Activated T-cell treated with anti-CD3 and anti-CD28 coated beads, Interleukin-2, amount 50 U/mL, for 24 hours (primary cell): Measurements from ENCODE around the gene SULT2B1.

Experiments used
- DNase-seq: peaks from one replicate; pipeline ENCODE4 v3.0.0-alpha.2; 2020
- H3K27ac Mint-ChIP-seq: 2 replicates; pipeline ENCODE4 v1.8.0; 2020; ENCODE audit warnings: mild to moderate bottlenecking, mixed read lengths
- H3K27me3 Mint-ChIP-seq: 2 replicates; pipeline ENCODE4 v1.8.0; 2020; ENCODE audit warnings: mixed read lengths
- H3K36me3 Mint-ChIP-seq: 2 replicates; pipeline ENCODE4 v1.8.0; 2020; ENCODE audit warnings: low read depth, mixed read lengths
- H3K4me1 Mint-ChIP-seq: 2 replicates; pipeline ENCODE4 v1.8.0; 2020; ENCODE audit warnings: low read depth, mixed read lengths
- H3K4me3 Mint-ChIP-seq: 2 replicates; pipeline ENCODE4 v1.8.0; 2020; ENCODE audit warnings: mild to moderate bottlenecking, moderate library complexity, mixed read lengths
- H3K9me3 Mint-ChIP-seq: 2 replicates; pipeline ENCODE4 v1.8.0; 2020; ENCODE audit warnings: mixed read lengths

Gene SULT2B1

GRCh38 chr19:48634424-48635262, 82.7 kb downstream of the SULT2B1 start:
- Mint-ChIP-seq H3K27ac (peak overlapping the region; percentile 94), H3K9me3 (no peaks in the 10 kb centered on the region), H3K27me3 (no peaks in the 10 kb centered on the region), H3K36me3 (peaks cover 25% of the 10 kb centered on the region), H3K4me1 (peaks cover 75% of the 10 kb centered on the region), H3K4me3 (peak overlapping the region; percentile 77)
- peak; percentile 96 for DNase-seq

GRCh38 chr19:48635263-48635965, 83.4 kb downstream of the SULT2B1 start:
- no peaks in the 10 kb centered on the region for H3K9me3 Mint-ChIP-seq
- peak; percentile 88 for DNase-seq
- peaks cover 75% of the 10 kb centered on the region for H3K4me1 Mint-ChIP-seq
- peak overlapping the region; percentile 98 for H3K27ac Mint-ChIP-seq
- H3K36me3 Mint-ChIP-seq, result peaks cover 18% of the 10 kb centered on the region
- H3K27me3 Mint-ChIP-seq, result no peaks in the 10 kb centered on the region
- H3K4me3 Mint-ChIP-seq, result peak overlapping the region; percentile 82

GRCh38 chr19:48635966-48636858, 84.2 kb downstream of the SULT2B1 start:
- H3K36me3 Mint-ChIP-seq, result peaks cover 11% of the 10 kb centered on the region
- H3K4me3 Mint-ChIP-seq, result peak overlapping the region; percentile 82
- H3K4me1 Mint-ChIP-seq, result peaks cover 71% of the 10 kb centered on the region
- peak overlapping the region; percentile 98 for H3K27ac Mint-ChIP-seq
- H3K27me3 Mint-ChIP-seq, result no peaks in the 10 kb centered on the region
- no peaks in the 10 kb centered on the region for H3K9me3 Mint-ChIP-seq
- DNase-seq, result peak; percentile 59

GRCh38 chr19:48636859-48637448, 85.0 kb downstream of the SULT2B1 start, which contains the start of gene DBP:
DBP (minus strand) TSS chr19:48637379; CDS start chr19:48636994, 385 bp downstream.
- peaks cover 67% of the 10 kb centered on the region for H3K4me1 Mint-ChIP-seq
- H3K4me3 Mint-ChIP-seq, result peak within 1 kb of the TSS; percentile 82
- peaks cover 6% of the 10 kb centered on the region for H3K36me3 Mint-ChIP-seq
- no peaks in the 10 kb centered on the region for H3K27me3 Mint-ChIP-seq
- no peak for DNase-seq
- no peaks in the 10 kb centered on the region for H3K9me3 Mint-ChIP-seq
- peak within 1 kb of the TSS; percentile 98 for H3K27ac Mint-ChIP-seq

- Mint-ChIP-seq H3K4me3 (peak overlapping the region; percentile 82), H3K27me3 (no peaks in the 10 kb centered on the region), H3K36me3 (peaks cover 3% of the 10 kb centered on the region), H3K4me1 (peaks cover 64% of the 10 kb centered on the region), H3K9me3 (no peaks in the 10 kb centered on the region), H3K27ac (peak overlapping the region; percentile 98)
- peak; percentile 99 for DNase-seq
These were observed 85.5 kb downstream of the SULT2B1 start for GRCh38 chr19:48637449-48637947.

- H3K27me3 Mint-ChIP-seq, result no peaks in the 10 kb centered on the region
- H3K4me3 Mint-ChIP-seq, result peak overlapping the region; percentile 82
- H3K36me3 Mint-ChIP-seq, result no peaks in the 10 kb centered on the region
- H3K9me3 Mint-ChIP-seq, result no peaks in the 10 kb centered on the region
- H3K4me1 Mint-ChIP-seq, result peaks cover 57% of the 10 kb centered on the region
- peak overlapping the region; percentile 98 for H3K27ac Mint-ChIP-seq
- peak; percentile 82 for DNase-seq
These were observed 86.2 kb downstream of the SULT2B1 start for GRCh38 chr19:48637948-48638830.

GRCh38 chr19:48638831-48639381, 86.9 kb downstream of the SULT2B1 start:
- Mint-ChIP-seq H3K9me3 (no peaks in the 10 kb centered on the region), H3K4me1 (peaks cover 50% of the 10 kb centered on the region), H3K27ac (peak overlapping the region; percentile 98), H3K27me3 (no peaks in the 10 kb centered on the region), H3K4me3 (peak overlapping the region; percentile 10), H3K36me3 (no peaks in the 10 kb centered on the region)
- peak; percentile 59 for DNase-seq

- peaks cover 47% of the 10 kb centered on the region for H3K4me1 Mint-ChIP-seq
- H3K36me3 Mint-ChIP-seq, result no peaks in the 10 kb centered on the region
- H3K4me3 Mint-ChIP-seq, result peak overlapping the region; percentile 75
- DNase-seq, result no peak
- no peaks in the 10 kb centered on the region for H3K27me3 Mint-ChIP-seq
- no peaks in the 10 kb centered on the region for H3K9me3 Mint-ChIP-seq
- H3K27ac Mint-ChIP-seq, result peak overlapping the region; percentile 57
These were observed 87.8 kb downstream of the SULT2B1 start for GRCh38 chr19:48639483-48640375.

- Mint-ChIP-seq H3K4me1 (peaks cover 49% of the 10 kb centered on the region), H3K27me3 (no peaks in the 10 kb centered on the region), H3K36me3 (no peaks in the 10 kb centered on the region), H3K4me3 (no peak overlapping the region), H3K9me3 (no peaks in the 10 kb centered on the region), H3K27ac (no peak overlapping the region)
- no peak for DNase-seq
These were observed 89.9 kb downstream of the SULT2B1 start for GRCh38 chr19:48641850-48642249.

GRCh38 chr19:48642862-48643261, 90.9 kb downstream of the SULT2B1 start:
- Mint-ChIP-seq H3K9me3 (no peaks in the 10 kb centered on the region), H3K27me3 (no peaks in the 10 kb centered on the region), H3K36me3 (no peaks in the 10 kb centered on the region), H3K4me3 (no peak overlapping the region), H3K27ac (no peak overlapping the region), H3K4me1 (peaks cover 48% of the 10 kb centered on the region)
- DNase-seq, result no peak

GRCh38 chr19:48644355-48644754, 92.4 kb downstream of the SULT2B1 start:
- H3K27me3 Mint-ChIP-seq, result no peaks in the 10 kb centered on the region
- DNase-seq, result no peak
- H3K27ac Mint-ChIP-seq, result no peak overlapping the region
- H3K4me1 Mint-ChIP-seq, result peaks cover 43% of the 10 kb centered on the region
- H3K9me3 Mint-ChIP-seq, result no peaks in the 10 kb centered on the region
- peak overlapping the region; percentile 79 for H3K4me3 Mint-ChIP-seq
- H3K36me3 Mint-ChIP-seq, result no peaks in the 10 kb centered on the region
